GM18907 (cell line): Measurements from ENCODE around the gene CHM.
"Not testable (repeated sequence)": the region's sequence is repeated elsewhere in the genome, so short reads cannot be mapped to it uniquely, and the experiment has no call there.

ENCODE experiments used
- ATAC-seq: cut with Tn5 transposase; IDR thresholded peaks from one replicate; pipeline ENCODE4 v1.9.1; 2021; ENCODE audit warnings: mild to moderate bottlenecking, moderate library complexity; ENCODE audit not compliant: unreplicated experiment

CHM gene

GRCh38 chrX:86002076-86002896 is 45.1 kb downstream of the CHM start:
- no peak for ATAC-seq

GRCh38 chrX:85998954-85999353 is 48.4 kb downstream of the CHM start:
- no peak for ATAC-seq

GRCh38 chrX:85996555-85996954 is 50.8 kb downstream of the CHM start:
- no peak for ATAC-seq

- no peak for ATAC-seq
These were observed 51.7 kb downstream of the CHM start for GRCh38 chrX:85995641-85996040.

- ATAC-seq: no peak
These were observed 52.6 kb downstream of the CHM start for GRCh38 chrX:85994797-85995196.

GRCh38 chrX:85994228-85994627 is 53.1 kb downstream of the CHM start:
- ATAC-seq: no peak

- ATAC-seq: no peak
These were observed 53.7 kb downstream of the CHM start for GRCh38 chrX:85993539-85994197.

- no peak for ATAC-seq
These were observed 54.5 kb downstream of the CHM start for GRCh38 chrX:85992811-85993229.

GRCh38 chrX:85988353-85988752 is 59.0 kb downstream of the CHM start:
- ATAC-seq: no peak

- ATAC-seq: no peak
These were observed 67.1 kb downstream of the CHM start for GRCh38 chrX:85980286-85980685.

GRCh38 chrX:85977218-85977617 is 70.1 kb downstream of the CHM start:
- ATAC-seq: peak; percentile 89

- not testable (repeated sequence) for ATAC-seq
These were observed 75.0 kb downstream of the CHM start for GRCh38 chrX:85972351-85972750.

GRCh38 chrX:85964744-85965143 is 82.6 kb downstream of the CHM start:
- ATAC-seq: no peak

- no peak for ATAC-seq
These were observed 83.6 kb downstream of the CHM start for GRCh38 chrX:85963736-85964135.

- ATAC-seq: no peak
These were observed 91.8 kb downstream of the CHM start for GRCh38 chrX:85955510-85955909.

- not testable (repeated sequence) for ATAC-seq
These were observed 102.6 kb downstream of the CHM start for GRCh38 chrX:85944751-85945150.

GRCh38 chrX:85941275-85941674 is 106.1 kb downstream of the CHM start:
- ATAC-seq: no peak

GRCh38 chrX:85939942-85940341 is 107.4 kb downstream of the CHM start:
- ATAC-seq: not testable (repeated sequence)

- ATAC-seq: not testable (repeated sequence)
These were observed 113.0 kb downstream of the CHM start for GRCh38 chrX:85934399-85934798.

GRCh38 chrX:85930099-85930498 is 117.3 kb downstream of the CHM start:
- ATAC-seq: no peak

- ATAC-seq: no peak
These were observed 118.8 kb downstream of the CHM start for GRCh38 chrX:85928606-85929005.

- no peak for ATAC-seq
These were observed 119.6 kb downstream of the CHM start for GRCh38 chrX:85927740-85928139.
